Activated CD4-positive, alpha-beta T cell treated with anti-CD3 and anti-CD28 coated beads, Interleukin-2, Interleukin-6, amounts not matched to agents 100 ng/mL and 50 ng/mL, durations not matched to agents 16 hours and 8 hours (primary cell): ENCODE measurements around the gene CLN6.
"Not testable (repeated sequence)": the region's sequence is repeated elsewhere in the genome, so short reads cannot be mapped to it uniquely, and the experiment has no call there.

Experiments used
- DNase-seq: peaks from one replicate; pipeline ENCODE4 v3.0.0-alpha.2; 2020

The CLN6 gene

DNA sequence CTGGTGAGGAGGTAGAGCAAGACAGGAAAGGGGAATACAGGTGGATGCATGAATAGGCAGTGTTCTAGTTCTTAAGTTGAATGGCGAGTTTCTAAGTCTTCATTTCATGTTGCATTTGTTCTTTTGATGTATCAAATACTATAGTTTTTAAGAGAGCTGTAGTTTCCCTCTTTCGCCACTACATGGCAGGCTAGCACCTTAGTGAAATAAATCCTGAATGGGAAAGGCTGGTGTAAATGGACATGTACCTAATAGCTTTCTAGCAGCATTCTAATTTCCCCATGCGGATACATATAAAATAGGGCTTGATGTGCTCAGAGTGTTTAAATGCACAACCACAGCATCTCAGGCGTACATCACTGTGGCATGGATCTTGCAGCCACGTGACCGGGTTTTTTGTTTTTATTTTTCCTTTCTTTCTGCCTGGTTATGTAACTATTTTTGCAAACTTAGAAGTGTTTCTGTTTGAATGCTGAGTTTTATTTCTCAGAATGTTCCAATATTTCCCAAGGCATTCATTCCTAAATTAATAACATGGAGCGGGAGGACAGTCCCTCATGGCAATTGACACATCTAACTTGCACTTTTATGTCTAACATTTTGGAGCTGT is 23.5 kb upstream of the CLN6 start:
- DNase-seq: peak; percentile 54

DNA sequence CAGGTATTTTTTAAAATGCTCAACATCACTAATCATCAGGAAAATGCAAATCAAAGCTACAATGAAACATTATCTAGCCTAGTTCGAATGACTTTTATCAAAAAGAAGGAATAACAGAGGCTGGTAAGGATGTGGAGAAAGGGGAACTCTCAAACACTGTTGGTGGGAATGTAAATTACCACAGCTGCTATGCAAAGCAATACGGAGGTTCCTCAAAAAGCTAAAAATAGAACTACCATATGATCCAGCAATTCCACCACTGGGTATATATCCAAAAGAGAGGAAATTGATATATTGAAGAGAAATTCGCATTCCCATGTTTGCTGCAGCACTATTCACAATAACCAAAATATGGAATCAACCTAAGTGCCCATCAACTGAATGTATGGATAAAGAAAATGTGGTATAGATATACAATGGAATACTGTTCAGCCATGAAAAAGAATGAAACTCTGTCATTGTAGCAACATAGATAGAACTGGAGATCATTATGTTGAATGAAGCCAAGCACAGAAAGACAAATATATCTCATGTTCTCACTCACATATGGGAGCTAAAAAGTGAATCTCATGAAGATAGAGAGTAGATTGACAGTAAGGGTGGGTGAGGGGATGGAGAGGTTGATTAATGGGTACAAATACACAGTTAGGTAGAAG is 19.7 kb upstream of the CLN6 start:
- no peak for DNase-seq

DNA sequence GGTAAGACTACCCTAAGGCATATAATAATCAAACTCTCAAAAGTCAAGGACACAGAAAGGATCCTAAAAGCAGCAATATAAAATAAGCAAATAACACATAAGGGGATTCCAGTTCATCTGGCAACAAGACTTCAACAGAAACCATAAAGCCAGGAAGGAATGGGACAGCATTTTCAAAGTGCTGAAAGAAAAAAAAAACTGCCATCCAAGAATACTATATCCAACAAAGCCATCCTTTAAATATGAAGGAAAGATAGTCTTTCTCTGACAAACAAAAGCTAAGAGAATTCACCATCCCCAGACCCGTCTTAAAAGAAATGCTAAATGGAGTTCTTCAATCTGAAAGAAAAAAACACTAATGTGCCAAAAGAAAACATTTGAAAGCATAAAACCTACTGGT is 14.7 kb upstream of the CLN6 start:
- DNase-seq: no peak

DNA sequence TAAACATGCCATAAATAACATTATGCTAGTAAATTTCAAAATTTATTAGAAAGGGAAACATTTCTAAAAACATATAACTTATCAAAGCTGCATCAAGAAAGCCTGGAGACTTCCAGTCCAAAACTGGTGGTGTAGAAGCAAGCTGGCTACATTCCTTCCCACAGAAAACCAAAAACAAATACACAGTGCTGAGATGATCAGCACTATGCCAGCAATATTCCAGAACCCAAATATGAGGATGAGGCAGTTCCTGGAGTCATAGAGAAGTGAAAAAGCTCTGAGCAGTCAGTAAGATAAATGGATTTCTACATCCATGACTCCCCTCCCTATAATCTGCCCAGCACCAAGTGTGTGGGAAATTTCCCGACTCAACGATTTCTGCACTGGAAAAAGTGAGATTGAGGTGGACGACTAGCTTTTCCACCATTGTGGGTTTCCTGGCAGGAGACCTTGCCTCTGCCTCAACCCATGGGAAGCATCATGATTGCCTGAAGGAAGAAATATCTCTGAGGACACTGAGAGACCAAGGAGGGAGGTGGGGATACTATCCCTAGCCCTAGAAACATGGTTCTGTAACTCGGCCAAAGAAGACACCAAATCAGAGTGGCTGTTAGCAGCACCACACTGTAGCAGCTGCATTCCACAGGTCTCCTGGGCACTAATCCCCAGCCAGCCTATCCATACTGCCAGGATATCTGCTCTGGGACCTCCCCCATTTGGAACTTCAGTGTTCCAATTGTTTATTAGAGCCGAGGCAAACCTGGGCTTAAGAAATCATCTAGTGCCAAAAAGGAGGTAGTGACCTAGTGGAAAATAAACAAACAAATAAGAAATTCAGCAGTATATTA is 11.8 kb upstream of the CLN6 start:
- DNase-seq: no peak

DNA sequence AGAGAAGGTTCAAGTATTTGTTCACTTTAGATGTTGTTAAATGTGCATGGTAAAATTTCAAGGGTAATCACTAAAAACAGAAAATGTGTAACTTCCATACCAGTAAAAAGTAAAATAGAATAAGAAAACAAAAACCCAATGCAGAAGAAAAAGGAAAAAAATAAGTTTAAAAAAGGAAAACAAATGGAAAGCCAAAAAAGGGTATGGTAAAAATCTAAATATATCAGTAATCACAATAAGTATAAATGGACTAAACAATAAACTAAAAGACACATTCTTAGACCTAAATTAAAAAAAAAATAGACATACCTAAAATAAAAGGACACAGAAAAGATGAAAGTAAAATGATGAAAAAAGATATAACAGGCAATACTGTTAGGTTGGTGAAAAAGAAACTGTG is 9.5 kb upstream of the CLN6 start:
- no peak for DNase-seq

DNA sequence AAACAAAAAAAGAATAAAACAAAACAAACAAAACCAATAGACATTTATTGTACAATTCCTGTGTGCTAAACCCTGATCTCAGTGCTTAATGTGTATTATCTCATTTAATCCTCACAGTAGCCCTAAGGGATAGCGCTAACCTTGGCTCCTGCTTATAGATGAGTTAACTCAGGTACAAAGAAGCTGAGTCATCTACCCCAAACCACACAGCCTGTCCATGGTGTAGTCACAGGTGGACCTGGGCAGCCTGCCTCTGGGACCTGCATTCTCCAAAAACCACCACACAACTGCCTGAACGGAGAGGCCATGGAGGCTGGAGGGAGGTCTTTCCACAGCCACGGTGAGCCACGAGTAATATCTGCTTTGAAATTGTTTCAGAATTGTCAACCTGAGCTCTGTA is 5.5 kb upstream of the CLN6 start:
- DNase-seq: no peak

DNA sequence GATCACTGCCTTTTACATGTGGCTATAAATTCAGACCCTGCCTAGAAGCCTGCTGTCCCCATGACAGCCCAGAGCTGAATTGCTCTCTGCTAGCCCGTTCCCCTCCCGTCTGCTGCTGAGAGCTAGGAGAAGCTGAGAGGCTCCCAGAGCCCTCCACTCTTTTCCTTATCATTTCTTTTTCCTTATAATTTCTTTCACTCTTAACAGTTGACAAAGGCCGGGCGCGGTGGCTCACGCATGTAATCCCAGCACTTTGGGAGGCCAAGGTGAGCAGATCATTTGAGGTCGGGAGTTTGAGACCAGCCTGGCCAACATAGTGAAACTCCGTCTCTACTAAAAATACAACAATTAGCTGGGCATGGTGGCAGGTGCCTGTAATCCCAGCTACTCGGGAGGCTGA is 5.0 kb upstream of the CLN6 start:
- not testable (repeated sequence) for DNase-seq

DNA sequence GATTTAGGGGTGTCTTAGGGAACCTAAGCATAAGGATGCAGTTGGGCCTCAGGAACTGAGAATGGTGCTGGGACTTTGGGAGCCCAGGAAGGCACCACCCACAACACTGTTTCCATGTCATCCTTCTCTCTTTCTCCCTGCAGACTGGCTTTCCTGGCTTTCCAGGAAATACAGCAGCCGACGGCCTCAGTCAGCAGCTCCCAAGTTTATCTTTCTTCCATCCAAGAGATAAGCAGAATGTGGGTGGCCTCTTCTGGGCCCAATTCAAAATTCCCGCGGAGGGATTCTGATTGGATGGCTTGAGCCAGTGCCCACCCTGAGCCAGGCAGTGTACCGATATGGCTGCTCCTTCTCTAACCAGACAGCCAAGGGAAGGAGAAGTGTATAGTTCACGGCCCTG is 4.5 kb upstream of the CLN6 start:
- DNase-seq: no peak

DNA sequence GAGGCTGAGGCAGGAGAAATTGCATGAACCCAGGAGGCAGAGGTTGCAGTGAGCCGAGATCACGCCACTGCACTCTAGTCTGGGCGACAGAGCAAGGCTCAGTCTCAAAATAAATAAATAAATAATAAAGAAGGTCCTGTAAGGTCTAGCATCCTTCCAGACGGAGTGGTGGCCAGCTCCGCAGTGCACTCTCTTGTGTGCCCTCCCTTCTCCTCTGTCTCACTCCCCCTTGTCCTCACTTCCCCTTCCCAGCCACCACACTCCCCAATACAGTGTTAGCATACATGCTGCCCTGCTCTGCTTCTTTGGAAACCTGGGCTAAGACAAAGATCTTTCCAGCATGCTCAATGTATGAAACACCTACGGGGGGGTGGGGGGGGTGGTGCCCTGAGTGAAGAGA is 3.4 kb upstream of the CLN6 start:
- no peak for DNase-seq

DNA sequence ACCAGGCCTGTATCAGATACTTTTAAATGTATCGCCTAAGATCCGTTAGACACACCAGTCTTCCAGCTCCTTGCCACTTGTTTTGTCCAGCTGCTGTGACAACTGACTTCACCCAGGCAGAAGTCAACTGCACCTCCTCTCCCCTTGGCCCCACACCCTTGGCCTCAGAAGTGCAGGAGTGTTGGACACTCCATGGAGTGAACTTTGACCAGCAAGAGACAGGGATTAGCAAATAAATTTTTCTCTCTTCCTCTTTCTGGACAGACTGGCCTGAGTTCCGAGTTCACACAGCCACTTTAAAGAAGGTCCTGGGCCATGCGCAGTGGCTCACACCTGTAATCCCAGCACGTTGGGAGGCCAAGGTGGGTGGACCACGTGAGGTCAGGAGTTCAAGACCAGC is 2.9 kb upstream of the CLN6 start:
- DNase-seq: no peak

DNA sequence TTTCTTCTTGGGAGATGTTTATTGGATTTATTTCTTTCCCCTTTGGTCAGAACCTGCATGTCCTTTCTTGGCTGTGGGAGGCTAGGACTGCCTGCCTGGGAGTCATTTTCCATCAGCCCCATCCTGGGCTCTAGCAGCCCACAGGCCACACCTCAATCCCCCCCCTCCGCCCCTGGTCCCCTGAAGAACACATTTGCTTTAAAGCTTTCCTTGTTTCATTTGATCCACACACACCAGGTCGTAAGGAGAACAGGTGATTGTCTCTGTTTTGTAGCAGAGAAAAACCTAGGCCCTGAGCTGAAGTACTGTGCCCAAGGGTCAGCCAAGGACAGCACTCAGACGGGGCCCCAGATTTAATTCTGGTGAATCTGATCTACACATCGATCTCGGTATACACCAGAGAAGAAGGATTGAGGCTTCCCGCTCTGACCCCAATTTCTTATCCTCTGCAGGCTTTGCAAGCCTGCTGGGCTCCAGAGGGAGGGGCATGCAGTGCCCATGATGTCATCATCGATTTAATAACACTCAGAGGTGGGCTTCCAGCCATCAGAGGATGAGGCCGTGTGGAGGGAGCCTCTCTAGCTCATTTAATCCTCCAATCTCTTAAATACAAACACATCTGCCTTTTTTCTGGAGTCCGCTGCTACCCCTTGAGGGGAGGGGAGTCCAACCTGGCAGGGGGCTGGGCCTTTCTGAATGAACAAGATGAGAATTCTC is 1.7 kb upstream of the CLN6 start:
- no peak for DNase-seq

DNA sequence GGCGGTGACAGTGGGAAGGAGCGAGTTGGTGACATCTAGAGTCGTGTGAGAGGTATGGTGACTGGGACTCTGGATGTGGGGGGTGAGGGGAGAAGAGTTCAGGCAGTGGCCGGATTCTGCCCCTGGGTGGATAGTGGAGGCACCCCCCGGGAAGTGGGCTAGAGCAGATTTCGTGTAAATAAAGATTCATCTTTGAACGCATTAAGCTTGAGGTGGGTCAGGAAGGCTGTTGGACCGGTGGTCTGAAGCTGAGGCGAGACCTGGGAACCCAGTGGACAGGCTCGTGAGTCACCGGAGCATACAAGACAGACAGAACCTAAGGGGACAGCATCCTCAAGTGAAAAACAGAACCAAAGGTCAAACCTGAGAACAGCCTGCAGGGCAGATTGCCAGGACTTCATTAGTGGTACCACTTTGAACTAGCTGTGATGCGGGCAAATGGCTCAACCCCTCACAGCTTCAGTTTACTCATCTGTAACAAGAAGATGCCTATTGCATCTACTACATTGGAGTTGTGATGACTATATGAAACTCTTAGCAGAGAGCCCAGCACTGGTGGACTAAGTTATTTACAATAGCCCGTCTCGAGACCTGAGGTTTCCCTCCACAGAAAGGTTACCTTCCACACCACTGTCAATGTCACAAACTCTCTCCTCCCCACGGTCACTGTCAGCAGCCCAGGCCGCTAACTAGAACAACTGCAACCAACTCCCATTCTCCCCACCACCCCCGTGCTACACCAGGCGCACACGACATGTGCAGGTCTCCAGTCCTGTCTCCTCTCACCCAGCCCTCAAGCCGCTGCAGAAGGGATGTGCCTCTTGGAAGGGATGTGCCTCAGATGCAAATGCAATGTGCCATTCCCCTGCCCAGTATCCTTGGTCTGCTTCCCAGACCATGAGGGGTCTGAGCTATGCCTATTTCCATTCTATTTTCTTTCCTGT is 901 bp upstream of the CLN6 start:
- no peak for DNase-seq

DNA sequence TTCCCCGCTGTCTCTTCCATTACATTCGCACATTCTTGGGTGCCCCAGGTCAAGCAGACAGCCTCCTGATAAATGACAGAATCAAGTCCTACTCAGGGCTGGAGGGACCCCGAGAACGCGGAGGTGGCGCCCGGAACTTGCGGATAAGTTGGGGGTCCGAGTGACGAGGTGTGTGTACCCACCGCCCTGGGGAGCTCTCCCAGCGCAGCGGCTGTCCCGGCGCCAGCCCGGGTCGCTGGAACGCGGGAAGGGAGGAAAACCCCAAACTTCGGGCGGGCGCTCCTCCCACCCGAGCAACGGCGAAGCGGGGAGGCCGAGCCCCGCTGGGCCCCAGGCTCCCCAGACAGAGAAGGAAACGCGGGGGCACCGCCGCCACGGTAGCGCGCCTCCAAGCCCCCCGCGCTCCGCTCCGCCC is 550 bp downstream of the CLN6 start:
- DNase-seq: no peak

DNA sequence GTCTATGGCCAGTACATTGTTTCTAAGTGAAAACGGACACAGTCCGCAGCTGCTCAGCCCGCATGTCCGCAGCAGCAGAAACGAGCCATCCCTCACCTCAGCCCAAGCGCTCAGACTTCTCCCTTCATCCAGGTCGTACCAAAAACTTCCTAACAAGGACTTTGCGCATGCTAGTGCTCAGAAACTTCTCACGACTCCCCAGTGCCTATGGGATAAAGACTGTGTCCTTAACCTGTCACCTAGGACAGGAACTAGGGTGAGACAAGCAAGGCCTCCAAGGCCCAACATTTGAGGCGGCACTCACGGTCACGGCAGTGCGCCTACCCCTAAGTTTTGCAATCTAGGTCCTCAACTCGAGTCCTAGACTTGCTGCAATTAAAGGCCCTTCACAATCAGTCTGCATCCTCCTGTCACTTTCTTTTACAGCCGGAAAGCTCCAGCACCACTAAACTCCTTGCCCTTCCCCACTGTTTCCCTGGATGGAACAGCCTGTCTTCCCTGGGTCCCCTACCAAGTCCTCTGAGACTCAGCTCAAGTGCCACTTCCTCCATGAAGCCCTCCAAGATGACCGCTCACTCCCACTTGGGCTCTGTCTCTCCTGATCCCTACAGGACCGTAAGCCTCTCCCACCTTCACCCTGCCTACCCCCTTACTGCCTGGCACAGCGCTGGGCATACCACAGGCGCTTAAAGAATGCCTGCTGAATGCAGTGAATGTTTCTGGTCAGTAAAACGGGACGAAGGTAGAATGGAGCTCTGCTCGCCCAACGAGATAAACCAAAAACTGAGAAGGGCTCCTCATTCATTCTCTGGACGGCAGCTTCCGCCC is 1.2 kb downstream of the CLN6 start:
- DNase-seq: peak; percentile 20

DNA sequence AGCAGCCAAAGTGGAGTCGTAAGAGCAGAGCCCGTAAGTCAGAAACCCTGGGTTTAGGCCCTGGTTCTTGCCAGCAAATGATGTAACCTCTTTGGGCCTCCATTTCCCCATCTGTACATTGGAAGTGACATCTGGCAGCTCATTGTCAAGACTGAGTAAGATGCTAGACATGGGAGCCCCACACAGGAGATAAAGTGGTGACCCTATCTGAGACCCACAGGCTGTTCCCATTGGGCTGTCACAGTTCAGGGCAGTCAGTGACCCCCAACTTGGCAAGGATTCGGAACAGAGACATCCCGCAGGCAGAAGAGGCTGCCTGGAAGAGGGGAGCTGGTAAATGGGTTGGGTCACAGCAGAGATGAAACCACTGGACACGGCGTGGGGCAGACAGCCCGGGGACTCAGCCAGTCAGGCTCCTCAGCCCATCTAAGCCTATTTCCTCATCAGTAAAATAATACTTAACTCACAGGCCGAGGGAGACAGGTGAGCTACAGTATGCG is 1.8 kb downstream of the CLN6 start:
- no peak for DNase-seq

DNA sequence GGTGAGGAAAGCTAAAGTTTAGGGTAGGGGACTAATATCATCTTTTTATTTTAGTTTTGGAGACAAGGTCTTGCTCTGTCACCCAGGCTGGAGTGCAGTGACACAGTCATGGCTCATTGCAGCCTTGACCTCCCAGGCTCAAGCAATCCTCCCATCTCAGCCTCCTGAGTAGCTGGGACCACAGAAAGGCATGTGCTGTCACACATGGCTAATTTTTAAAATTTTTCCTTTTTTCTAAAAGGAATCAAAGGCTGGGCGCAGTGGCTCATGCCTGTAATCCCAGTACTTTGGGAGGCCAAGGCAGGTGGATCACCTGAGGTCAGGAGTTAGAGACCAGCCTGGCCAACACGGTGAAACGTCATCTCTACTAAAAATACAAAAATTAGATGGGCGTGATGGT is 4.1 kb downstream of the CLN6 start:
- DNase-seq: not testable (repeated sequence)

DNA sequence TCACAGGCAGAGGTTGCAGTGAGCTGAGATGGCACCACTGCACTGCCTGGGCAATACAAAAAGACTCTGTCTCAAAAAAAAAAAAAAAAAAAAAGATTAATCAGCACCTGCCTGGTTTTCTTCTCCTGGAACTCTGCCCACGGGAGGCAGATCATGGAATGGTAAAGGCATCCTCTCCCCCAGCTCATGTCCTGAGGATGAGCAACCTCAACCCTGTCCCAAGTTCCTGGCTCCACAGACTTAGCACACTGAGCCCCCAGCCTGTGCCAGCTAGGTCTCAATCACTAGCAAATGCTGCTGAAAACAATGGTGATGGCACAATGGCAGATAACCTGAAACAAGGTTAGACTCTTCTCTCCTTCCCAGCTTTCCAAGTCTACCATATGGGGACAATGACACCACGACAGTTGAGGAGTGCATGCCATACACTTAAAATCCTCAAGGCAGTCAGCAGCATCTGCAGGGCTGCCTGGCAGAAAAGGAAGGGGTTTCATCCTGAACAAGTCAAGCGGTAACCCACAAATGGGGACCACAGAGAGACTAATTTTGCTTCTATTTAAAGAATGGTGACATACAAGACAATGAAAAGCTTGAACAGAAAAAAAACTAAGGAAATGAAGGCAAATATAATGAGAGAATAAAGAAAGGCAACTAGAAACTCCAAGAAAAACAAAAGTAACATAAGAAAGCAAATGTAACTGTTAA is 4.8 kb downstream of the CLN6 start:
- no peak for DNase-seq

DNA sequence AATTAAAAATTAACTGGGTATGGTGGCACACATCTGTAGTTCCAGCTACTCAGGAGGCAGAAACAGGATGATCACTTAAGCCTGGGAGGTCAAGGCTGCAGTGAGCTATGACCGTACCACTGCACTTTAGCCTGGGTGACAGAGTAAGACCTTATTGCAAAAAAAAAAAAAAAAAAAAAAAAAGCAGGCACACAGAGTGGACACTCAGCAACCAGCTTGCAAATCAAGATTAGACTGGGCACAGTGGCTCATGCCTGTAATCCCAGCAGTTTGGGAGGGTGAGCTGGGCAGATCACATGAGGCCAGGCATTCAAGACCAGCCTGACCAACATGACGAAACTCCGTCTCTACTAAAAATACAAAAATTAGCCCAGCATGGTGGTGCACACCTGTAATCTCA is 5.4 kb downstream of the CLN6 start:
- no peak for DNase-seq

DNA sequence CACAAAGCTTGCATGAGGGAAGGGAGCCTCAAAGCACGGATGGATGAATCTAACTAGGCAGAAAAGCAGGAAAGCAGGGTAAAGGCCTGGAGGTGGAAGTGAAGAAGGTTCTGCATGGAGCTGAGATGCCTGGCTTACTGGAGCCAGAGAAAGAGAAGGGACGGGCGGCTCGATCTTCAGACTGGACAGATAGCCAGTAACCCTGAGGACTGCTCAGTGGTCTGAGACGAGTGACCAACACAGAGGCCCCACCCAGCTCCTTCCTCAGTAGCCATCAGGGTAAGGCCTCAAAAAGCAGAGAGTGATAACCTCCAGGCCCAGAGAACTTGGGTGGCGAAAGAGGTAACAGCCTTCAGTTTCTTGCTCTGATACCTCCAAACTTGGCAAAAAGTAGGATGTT is 6.4 kb downstream of the CLN6 start:
- no peak for DNase-seq

DNA sequence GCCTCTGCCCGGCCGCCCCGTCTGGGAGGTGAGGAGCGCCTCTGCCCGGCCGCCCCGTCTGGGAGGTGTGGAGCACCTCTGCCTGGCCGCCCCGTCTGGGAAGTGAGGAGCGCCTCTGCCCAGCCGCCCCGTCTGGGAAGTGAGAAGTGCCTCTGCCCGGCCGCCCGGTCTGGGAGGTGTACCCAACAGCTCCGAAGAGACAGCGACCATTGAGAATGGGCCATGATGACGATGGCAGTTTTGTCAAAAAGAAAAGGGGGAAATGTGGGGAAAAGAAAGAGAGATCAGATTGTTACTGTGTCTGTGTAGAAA is 7.1 kb downstream of the CLN6 start:
- not testable (repeated sequence) for DNase-seq
